SJSA1 (cell line): ENCODE results near the gene PIM1. TPM values are rescaled to one million over a fixed set of nuclear protein-coding genes. Genes with fewer than 3 reads are reported as not detected.

ENCODE experiments used
- DNase-seq, 2 experiments: peaks; one replicate each; pipeline ENCODE4 v3.0.0-alpha.2; 2015 to 2020; ENCODE audit warnings: low spot score in 2 of 2, low read depth in 1 of 2
- H3K27ac ChIP-seq: fragments of 250-450 bp; sonication (Bioruptor Pico); 2 replicates; pipeline ENCODE4 v1.5.1; 2020; ENCODE audit warnings: mild to moderate bottlenecking, moderate library complexity
- H3K27me3 ChIP-seq: fragments of 250-450 bp; sonication (Bioruptor Pico); replicated peaks from 2 replicates; pipeline ENCODE4 v1.5.1; 2020; ENCODE audit warnings: mild to moderate bottlenecking, moderate library complexity
- H3K36me3 ChIP-seq: fragments of 250-450 bp; sonication (Bioruptor Pico); 2 replicates; pipeline ENCODE4 v1.5.1; 2020; ENCODE audit warnings: mild to moderate bottlenecking
- H3K4me1 ChIP-seq: fragments of 250-450 bp; sonication (Bioruptor Pico); replicated peaks from 2 replicates; pipeline ENCODE4 v1.6.1; 2021; ENCODE audit warnings: mild to moderate bottlenecking
- H3K4me3 ChIP-seq: fragments of 250-450 bp; sonication (Bioruptor Pico); 2 replicates; pipeline ENCODE4 v1.5.1; 2020; ENCODE audit warnings: mild to moderate bottlenecking
- H3K9me3 ChIP-seq: fragments of 250-450 bp; sonication (Bioruptor Pico); replicated peaks from 2 replicates; pipeline ENCODE4 v1.5.1; 2020; ENCODE audit warnings: mild to moderate bottlenecking
- total RNA-seq: library from RNA; depleted of rRNA; stranded (reverse); fragments of >200 nt; shearing (Covaris generic); gene quantifications from 2 replicates; pipeline ENCODE4 v1.2.3, GENCODE V29; 2014

Gene PIM1
- total RNA-seq, 1 experiment from 2014 or later, result 49.8 TPM

GRCh38 chr6:37171201-37171969, 1.4 kb downstream of the PIM1 start:
- Histone ChIP-seq H3K27ac (peak overlapping the region; percentile 75), H3K4me1 (peaks cover 23% of the 10 kb centered on the region), H3K9me3 (no peaks in the 10 kb centered on the region), H3K4me3 (peak overlapping the region; percentile 94), H3K27me3 (no peaks in the 10 kb centered on the region), H3K36me3 (peaks cover 57% of the 10 kb centered on the region)
- DNase-seq, result peak in 1 of 2 experiments; percentile 44

- H3K4me3 ChIP-seq, result peak overlapping the region; percentile 94
- peaks cover 23% of the 10 kb centered on the region for H3K4me1 ChIP-seq
- peak overlapping the region; percentile 75 for H3K27ac ChIP-seq
- peak; percentile 95 to 97 for DNase-seq
- H3K27me3 ChIP-seq, result no peaks in the 10 kb centered on the region
- peaks cover 63% of the 10 kb centered on the region for H3K36me3 ChIP-seq
- no peaks in the 10 kb centered on the region for H3K9me3 ChIP-seq
Observed at GRCh38 chr6:37171970-37172812, 2.2 kb downstream of the PIM1 start.

- peaks cover 63% of the 10 kb centered on the region for H3K36me3 ChIP-seq
- H3K4me3 ChIP-seq, result no peak overlapping the region
- H3K27ac ChIP-seq, result no peak overlapping the region
- DNase-seq, result no peak
- H3K9me3 ChIP-seq, result no peaks in the 10 kb centered on the region
- H3K27me3 ChIP-seq, result no peaks in the 10 kb centered on the region
- peaks cover 16% of the 10 kb centered on the region for H3K4me1 ChIP-seq
Observed at GRCh38 chr6:37172912-37173492, 3.0 kb downstream of the PIM1 start.

GRCh38 chr6:37173493-37174195, 3.7 kb downstream of the PIM1 start:
- Histone ChIP-seq H3K4me3 (no peak overlapping the region), H3K36me3 (peaks cover 63% of the 10 kb centered on the region), H3K27ac (no peak overlapping the region), H3K9me3 (no peaks in the 10 kb centered on the region), H3K27me3 (no peaks in the 10 kb centered on the region), H3K4me1 (peaks cover 9% of the 10 kb centered on the region)
- no peak for DNase-seq

- no peak overlapping the region for H3K4me3 ChIP-seq
- no peak for DNase-seq
- H3K27me3 ChIP-seq, result no peaks in the 10 kb centered on the region
- H3K27ac ChIP-seq, result no peak overlapping the region
- H3K9me3 ChIP-seq, result no peaks in the 10 kb centered on the region
- H3K36me3 ChIP-seq, result peaks cover 63% of the 10 kb centered on the region
- peaks cover 4% of the 10 kb centered on the region for H3K4me1 ChIP-seq
Observed at GRCh38 chr6:37174196-37174514, 4.2 kb downstream of the PIM1 start.

- H3K4me3 ChIP-seq, result no peak overlapping the region
- peaks cover 63% of the 10 kb centered on the region for H3K36me3 ChIP-seq
- H3K9me3 ChIP-seq, result no peaks in the 10 kb centered on the region
- no peak for DNase-seq
- no peaks in the 10 kb centered on the region for H3K27me3 ChIP-seq
- H3K27ac ChIP-seq, result no peak overlapping the region
- peaks cover 4% of the 10 kb centered on the region for H3K4me1 ChIP-seq
Observed at GRCh38 chr6:37174515-37175331, 4.8 kb downstream of the PIM1 start.

- no peak for DNase-seq
- H3K36me3 ChIP-seq, result peaks cover 56% of the 10 kb centered on the region
- H3K4me1 ChIP-seq, result peaks cover 4% of the 10 kb centered on the region
Observed at GRCh38 chr6:37175332-37176267, 5.6 kb downstream of the PIM1 start.

GRCh38 chr6:37176268-37177076, 6.5 kb downstream of the PIM1 start:
- Histone ChIP-seq H3K27me3 (no peaks in the 10 kb centered on the region), H3K9me3 (no peaks in the 10 kb centered on the region), H3K36me3 (peaks cover 48% of the 10 kb centered on the region), H3K4me1 (peaks cover 4% of the 10 kb centered on the region), H3K4me3 (no peak overlapping the region), H3K27ac (no peak overlapping the region)
- no peak for DNase-seq

More at GRCh38 chr6:37175332-37176267, 5.6 kb downstream of the PIM1 start:
- Histone ChIP-seq H3K27me3 (no peaks in the 10 kb centered on the region), H3K4me3 (no peak overlapping the region), H3K9me3 (no peaks in the 10 kb centered on the region), H3K27ac (no peak overlapping the region)

GRCh38 chr6:37177077-37177934, 7.4 kb downstream of the PIM1 start:
- Histone ChIP-seq H3K27me3 (no peaks in the 10 kb centered on the region), H3K36me3 (peaks cover 44% of the 10 kb centered on the region), H3K4me1 (peaks cover 3% of the 10 kb centered on the region), H3K27ac (no peak overlapping the region), H3K9me3 (no peaks in the 10 kb centered on the region), H3K4me3 (no peak overlapping the region)
- DNase-seq, result no peak

- no peaks in the 10 kb centered on the region; the same call in 1 of the 2 replicates for H3K4me1 ChIP-seq
- DNase-seq, result no peak
- no peaks in the 10 kb centered on the region for H3K27me3 ChIP-seq
- H3K9me3 ChIP-seq, result no peaks in the 10 kb centered on the region
- peaks cover 37% of the 10 kb centered on the region for H3K36me3 ChIP-seq
- H3K4me3 ChIP-seq, result no peak overlapping the region
- no peak overlapping the region for H3K27ac ChIP-seq
Observed at GRCh38 chr6:37177935-37178517, 8.1 kb downstream of the PIM1 start.

GRCh38 chr6:37180075-37180474, 10.1 kb downstream of the PIM1 start:
- Histone ChIP-seq H3K36me3 (peaks cover 17% of the 10 kb centered on the region), H3K9me3 (no peaks in the 10 kb centered on the region), H3K4me1 (no peaks in the 10 kb centered on the region), H3K27ac (no peak overlapping the region), H3K4me3 (no peak overlapping the region), H3K27me3 (no peaks in the 10 kb centered on the region)
- no peak for DNase-seq
